Measurements from ENCODE around the gene CLEC14A.
A peak's percentile ranks its signal among the peaks of the same experiment; 100 is the strongest.

The CLEC14A gene

DNA sequence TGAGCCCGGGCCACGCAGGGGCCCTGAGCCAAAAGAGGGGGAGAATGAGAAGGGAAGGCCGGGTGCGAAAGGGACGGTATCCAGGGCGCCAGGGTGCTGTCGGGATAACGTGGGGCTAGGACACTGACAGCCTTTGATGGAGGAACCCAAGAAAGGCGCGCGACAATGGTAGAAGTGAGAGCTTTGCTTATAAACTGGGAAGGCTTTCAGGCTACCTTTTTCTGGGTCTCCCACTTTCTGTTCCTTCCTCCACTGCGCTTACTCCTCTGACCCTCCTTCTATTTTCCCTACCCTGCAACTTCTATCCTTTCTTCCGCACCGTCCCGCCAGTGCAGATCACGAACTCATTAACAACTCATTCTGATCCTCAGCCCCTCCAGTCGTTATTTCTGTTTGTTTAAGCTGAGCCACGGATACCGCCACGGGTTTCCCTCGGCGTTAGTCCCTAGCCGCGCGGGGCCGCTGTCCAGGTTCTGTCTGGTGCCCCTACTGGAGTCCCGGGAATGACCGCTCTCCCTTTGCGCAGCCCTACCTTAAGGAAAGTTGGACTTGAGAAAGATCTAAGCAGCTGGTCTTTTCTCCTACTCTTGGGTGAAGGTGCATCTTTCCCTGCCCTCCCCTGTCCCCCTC, 45.2 kb downstream of the CLEC14A start:
- no peak overlapping the region for H3K27ac ChIP-seq
- TF ChIP-seq ZFX (IDR thresholded peaks at IDR 0.05; ENCODE audit: borderline replicate concordance) (no peak), CTCF (IDR thresholded peaks at IDR 0.05) (no peak)

GRCh38 chr14:38209572-38210557, 46.0 kb downstream of the CLEC14A start:
- no peak for TF ChIP-seq CTCF (IDR thresholded peaks at IDR 0.05)
- no peak for TF ChIP-seq ZFX (IDR thresholded peaks at IDR 0.05; ENCODE audit: borderline replicate concordance)
- H3K27ac ChIP-seq = peak overlapping the region; percentile 43

DNA sequence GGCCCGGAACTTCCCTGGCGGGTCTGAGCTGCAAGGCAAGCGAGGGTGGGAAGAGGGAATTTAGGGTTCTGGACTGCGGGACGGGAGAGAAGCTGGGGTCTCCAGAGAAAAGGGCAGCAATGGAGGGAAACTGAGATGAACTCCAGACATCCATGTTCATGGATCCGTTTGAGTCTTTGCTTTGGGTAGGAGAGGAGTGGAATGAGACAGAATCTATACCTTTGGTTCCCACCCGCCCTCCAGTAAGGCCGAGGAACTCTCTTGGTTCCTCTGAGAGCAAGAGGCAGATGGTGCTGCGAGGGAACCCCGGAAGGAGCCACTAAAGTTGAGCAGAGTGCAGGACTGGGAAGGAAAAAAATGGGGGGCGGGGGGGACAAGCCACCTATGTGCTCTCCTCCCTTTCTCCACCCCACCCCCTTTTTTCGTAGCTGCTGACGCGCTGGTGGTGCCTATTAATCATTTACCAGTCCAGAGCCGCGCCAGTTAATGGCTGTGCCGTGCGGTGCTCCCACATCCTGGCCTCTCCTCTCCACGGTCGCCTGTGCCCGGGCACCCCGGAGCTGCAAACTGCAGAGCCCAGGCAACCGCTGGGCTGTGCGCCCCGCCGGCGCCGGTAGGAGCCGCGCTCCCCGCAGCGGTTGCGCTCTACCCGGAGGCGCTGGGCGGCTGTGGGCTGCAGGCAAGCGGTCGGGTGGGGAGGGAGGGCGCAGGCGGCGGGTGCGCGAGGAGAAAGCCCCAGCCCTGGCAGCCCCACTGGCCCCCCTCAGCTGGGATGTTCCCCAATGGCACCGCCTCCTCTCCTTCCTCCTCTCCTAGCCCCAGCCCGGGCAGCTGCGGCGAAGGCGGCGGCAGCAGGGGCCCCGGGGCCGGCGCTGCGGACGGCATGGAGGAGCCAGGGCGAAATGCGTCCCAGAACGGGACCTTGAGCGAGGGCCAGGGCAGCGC, 47.0 kb downstream of the CLEC14A start:
- peak overlapping the region; percentile 43 for H3K27ac ChIP-seq
- peak; percentile 55 for TF ChIP-seq CTCF (IDR thresholded peaks at IDR 0.05)
- no peak for TF ChIP-seq ZFX (IDR thresholded peaks at IDR 0.05; ENCODE audit: borderline replicate concordance)

GRCh38 chr14:38207736-38208617, 47.9 kb downstream of the CLEC14A start, which contains the start of gene SSTR1:
Gene SSTR1, plus strand, starts transcription at chr14:38207904. Its CDS starts 1,486 bp downstream, at chr14:38209390.
- H3K27ac ChIP-seq = 0 out of 2 replicates have a peak within 1 kb of the TSS, but pooled peaks have one; percentile 43
- no peak for TF ChIP-seq CTCF (IDR thresholded peaks at IDR 0.05)
- no peak for TF ChIP-seq ZFX (IDR thresholded peaks at IDR 0.05; ENCODE audit: borderline replicate concordance)

DNA sequence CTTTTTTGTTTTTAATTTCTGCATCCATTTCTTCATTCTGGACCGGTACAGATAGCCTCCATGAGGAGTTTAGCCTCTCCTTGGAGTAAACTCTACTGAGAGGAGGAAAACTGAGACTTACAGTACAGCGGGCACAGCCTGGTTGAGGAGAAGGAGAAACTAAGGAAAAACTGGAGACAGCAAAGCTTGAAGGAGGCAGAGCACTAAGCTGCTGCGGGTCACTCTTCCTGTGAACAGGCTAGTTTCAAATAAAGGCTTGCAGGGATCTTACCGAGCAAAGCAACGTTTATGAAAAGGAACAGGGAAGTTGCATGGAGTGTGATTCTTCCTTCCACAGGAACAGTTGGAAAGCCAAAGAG, 48.5 kb downstream of the CLEC14A start:
- no peak for TF ChIP-seq CTCF (IDR thresholded peaks at IDR 0.05)
- TF ChIP-seq ZFX (IDR thresholded peaks at IDR 0.05; ENCODE audit: borderline replicate concordance) = no peak
- no peak overlapping the region for H3K27ac ChIP-seq

Data from 22Rv1 (cell line).